ELF-1 (cell line): ENCODE data around the gene C4B.
A peak's percentile ranks its signal among the peaks of the same experiment; 100 is the strongest.

Experiments
- DNase-seq: peaks from one replicate; pipeline ENCODE4 v3.0.0-alpha.2; 2016; ENCODE audit warnings: low read depth, low spot score

Gene C4B

GRCh38 chr6:32081168-32081990 is 66.8 kb downstream of the C4B start:
- DNase-seq: peak; percentile 19

- no peak for DNase-seq
Observed at GRCh38 chr6:32082478-32082877, 67.9 kb downstream of the C4B start.

- no peak for DNase-seq
Observed at GRCh38 chr6:32082935-32083334, 68.3 kb downstream of the C4B start.

- DNase-seq: no peak
Observed at GRCh38 chr6:32083812-32084768, 69.5 kb downstream of the C4B start.

GRCh38 chr6:32084780-32085179 is 70.2 kb downstream of the C4B start:
- no peak for DNase-seq
